Renal pelvis (tissue), 4 donors: ENCODE data around the gene MYO1B. TPM values are rescaled to one million over a fixed set of nuclear protein-coding genes. Genes with fewer than 3 reads are reported as not detected.

Experiments used
- DNase-seq: peaks from one replicate; pipeline ENCODE4 v3.0.0-alpha.2; 2013
- polyA plus RNA-seq, 3 donors: library from polyadenylated mRNA; unstranded; fragments of 120-200 nt; gene quantifications; one replicate each; pipeline ENCODE4 v1.2.1, GENCODE V29; 2013; ENCODE audit not compliant: insufficient read length in 3 of 3

MYO1B gene
- polyA plus RNA-seq, 3 donors, result 91.6 to 112 (median 104) TPM

DNA sequence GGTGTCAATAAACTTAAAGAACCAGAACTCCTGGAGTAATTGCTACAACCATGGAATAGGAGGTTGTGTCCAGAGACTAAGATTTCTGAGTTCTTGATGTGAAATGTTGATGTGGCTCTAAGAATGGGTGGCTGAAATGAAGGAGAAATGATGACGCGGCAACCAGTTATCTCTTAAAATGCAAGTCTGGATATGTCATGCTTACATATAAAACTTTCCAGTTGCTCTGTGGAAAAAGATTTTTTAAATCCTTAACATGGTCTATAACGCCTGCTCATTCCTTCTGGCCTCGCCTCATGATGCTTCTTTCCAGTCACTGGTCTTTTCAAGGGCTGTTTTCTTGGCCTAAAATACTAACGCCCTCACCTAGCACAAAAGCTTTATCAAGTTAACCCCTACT is 23.5 kb upstream of the MYO1B start:
- DNase-seq, result no peak

DNA sequence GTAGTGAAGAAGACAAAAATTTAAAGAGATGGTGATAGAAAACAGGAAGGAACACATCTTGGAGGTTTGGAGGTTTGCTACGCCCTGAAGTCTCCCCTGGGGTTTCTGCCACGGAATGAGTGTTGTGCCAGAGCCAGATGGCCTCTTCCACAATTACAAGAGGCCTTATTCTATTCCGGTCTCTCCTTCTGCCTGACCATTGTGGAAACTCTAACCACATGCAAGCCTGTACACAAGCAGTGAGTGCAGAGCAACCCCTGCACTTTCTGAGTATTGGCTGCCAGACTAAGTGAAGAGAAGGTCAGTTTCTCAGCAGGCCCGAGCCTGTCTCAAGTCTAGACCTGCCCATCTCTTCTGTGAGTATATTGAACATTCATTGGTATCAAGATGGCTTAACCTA is 22.7 kb upstream of the MYO1B start:
- no peak for DNase-seq

DNA sequence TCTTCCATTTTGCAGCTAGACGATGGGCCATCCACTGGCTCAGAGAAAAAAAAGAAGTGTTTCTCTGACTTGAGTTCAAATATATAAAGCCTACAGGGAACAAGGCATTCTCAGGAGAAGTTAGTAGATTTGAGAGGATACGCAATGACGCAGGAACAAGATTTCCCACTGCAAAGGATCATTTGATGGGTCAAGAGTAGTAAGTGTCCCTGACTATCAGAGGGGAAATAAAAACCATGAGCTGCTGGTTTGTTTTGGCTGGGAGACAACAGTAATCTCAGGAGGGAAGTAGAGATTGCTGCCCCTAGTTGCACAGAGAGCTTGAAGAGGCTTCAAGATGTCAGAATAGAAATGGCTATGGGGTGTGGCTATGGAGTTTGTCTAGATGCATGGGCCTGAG is 22.3 kb upstream of the MYO1B start:
- DNase-seq, result no peak

DNA sequence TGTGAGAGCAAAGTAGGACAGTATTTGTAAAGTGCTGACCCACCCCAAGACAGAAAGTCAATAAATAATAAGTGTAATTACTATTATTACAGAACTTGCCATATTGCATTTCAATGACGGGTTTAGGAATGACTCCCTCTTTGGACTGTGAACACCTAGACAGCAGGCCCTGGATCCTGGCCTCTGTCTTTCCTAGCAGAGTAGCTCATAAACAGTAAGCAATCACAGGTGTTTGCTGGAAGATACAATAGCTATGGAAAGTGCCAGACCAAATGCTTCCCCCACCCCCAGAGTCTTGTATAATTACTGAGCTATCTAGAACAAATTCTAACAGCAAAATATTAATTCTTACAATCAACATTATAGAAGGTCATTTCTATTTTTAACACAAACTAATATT is 20.1 kb upstream of the MYO1B start:
- no peak for DNase-seq

DNA sequence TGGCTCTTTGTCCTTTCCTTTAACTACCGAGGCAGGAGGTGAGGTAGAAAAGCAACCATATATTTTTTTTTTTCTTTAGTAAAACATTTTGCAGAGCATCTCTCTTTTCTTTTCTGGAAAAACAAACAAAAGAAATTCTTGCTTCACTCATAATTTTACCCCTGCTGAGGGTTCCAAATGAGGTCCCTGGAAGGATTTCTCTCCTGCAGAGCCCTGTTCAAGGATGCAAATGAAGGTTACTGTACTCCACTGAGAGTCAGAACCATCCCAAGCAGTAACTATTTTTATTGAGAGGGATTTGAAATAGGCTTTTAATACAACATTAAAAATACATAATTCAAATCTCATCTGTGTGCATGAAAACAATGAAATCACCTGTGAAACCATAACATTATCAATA is 19.5 kb upstream of the MYO1B start:
- DNase-seq, result no peak

DNA sequence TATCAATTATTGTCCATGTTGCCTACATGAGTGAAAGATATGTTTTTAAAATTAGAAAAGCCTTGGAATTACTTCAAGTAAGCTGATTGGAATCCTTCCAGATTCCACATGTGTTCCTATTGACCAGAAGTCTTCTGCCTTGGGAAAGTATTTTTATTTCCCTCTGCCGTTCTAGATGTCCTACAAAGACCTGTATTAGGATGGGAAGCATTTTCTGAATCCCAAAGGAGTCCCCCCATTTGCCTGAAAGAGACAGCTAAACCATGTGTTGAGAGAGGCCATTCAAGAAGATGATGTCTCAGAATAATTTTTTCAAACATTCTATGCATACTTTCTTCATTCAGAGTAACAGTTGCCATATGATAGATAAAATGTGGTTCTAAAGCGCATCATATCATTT is 19.0 kb upstream of the MYO1B start:
- no peak for DNase-seq

DNA sequence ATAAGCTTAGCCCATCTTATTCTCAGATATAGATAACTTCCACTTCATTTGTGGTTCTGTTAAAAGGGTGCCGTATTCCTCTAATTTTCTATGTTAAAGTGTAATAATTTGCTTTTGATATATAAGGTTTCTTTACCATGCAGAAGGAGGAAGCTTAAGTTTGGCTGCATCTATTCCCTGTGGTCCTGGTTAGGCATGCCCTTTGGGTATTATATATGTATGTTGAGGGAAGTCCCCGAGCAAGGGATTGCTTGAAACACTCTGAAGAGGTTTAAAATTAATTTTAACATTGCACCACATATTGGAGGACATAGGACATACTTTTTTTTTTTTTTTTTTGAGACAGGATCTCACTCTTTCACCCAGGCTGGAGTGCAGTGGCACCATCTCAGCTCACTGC is 16.9 kb upstream of the MYO1B start:
- DNase-seq, result no peak

DNA sequence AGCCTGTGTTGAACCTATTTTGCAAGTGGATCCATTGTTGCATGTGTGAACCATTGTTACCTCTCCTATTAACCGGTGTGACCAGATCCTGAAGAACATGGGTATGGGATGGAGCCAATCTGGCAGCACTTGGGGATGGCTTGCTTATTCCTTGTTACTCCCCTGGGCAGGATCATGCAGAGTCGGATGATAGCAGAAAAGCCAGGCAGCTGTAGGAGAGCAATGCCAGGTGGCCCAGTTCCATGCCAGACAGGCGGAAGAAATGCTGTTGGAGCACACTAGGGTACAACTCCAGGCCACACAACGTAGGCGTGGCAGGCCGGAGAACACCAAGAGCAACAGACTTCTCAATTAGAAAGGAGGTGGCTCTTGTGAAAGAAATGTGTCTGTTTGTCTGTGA is 16.3 kb upstream of the MYO1B start:
- no peak for DNase-seq

DNA sequence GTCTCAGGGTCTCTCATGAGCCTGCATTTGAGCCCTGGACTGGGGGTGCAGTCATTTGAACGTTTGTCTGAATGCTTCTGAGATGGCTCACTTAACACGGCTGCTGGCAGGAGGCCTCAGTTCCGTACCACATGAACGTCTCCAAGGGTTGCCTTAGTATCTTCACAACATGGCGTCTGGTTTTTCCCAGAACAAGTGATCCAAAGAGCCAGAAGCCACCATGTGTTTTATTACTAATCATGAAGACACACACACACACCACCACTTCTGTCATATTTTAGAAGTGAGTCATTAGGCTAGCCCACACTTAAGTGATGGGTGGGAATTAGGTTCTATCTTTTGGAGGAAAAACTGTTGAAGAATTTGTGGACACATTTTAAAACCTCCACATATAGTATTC is 15.0 kb upstream of the MYO1B start:
- DNase-seq, result no peak

DNA sequence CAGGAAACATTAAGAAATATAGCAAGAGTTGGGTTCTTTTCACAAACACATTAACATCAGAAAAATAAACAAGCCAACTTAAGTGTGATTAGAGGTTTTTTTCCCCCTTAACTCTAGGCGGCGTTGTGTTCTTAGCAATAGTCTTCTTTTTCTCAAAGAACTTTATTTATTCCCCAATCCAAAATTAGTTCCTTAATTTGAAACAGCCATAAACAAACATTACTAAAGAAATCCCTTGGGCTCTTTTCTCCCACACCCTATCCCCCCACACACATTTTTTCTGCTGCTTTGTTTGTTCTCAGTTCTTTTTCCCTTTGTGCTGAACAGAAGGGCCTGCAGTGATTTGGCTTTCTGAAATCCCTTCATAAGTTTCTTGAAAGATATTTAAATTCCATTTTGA is 13.2 kb upstream of the MYO1B start:
- DNase-seq, result peak; percentile 42

DNA sequence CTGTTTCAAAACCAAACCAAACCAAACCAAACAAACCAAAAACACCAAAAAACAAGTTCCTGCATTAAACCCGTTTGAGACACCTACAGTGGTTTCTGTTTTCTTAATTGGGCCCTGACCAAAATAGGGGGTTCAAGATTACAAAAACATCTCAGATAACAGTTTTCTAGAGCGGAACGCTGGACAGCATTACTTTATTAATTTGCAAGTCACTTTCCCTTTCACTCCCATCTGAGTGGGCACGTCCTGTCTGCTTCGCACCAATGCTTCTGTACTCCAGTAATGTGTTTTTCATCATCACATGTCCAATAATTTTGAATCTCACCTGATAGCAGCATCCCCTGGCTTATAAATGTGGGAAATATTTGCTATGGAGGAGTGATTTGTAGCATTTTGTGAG is 11.7 kb upstream of the MYO1B start:
- DNase-seq, result no peak

DNA sequence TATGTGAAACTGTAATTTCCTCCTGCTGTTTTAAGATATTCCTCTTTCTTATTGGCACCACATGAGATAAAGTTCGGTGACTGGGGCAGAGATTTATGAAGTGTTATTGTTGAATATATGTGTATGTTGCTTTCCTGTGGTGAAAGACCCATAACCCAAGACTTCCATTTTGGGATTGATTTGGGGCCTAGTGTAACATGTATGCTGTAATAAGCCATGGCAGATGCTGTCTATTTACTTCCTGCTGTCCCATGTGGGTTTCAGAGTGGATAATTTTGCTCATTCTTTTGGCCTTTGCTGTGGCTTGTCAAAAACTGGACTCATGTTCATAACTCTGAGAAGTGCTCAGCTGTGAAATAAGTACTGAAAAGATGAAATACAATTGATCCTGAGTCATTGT is 10.8 kb upstream of the MYO1B start:
- DNase-seq, result no peak

DNA sequence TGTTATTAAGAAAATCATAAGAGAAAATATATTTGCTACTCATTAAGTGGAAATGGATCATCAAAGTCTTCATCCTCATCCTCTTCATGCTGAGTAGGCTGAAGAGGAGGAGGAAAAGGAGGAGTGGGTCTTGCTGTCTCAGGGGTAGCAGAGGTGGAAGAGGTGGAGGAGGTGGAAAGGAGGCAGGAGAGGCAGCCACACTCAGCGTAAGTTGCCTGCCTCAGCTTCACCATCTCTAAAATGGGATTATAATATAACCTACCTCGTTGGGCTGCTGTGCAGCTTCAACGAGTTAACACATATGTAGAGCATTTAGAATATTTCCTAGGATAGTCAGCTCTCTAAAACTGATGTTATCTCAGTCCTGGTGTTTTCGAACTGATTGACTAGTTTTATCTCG is 4.3 kb upstream of the MYO1B start:
- no peak for DNase-seq

DNA sequence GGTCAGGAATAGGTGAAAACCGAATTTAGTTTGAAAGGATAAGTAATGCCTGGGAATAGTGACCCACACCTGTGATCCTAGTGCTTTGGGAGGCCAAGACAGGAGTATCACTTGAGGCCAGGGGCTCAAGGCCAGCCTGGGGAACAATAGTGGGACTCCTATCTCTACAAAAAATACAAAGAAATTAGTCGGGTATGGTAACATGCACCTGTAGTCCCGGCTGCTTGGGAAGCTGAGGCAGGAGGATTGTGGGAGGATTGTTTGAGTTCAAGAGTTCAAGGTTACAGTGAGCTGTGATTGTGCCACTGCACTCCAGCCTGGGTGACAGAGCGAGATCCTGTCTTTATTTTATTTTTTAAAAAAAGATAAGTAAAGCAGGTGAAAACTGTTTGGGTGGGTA is 3.8 kb upstream of the MYO1B start:
- no peak for DNase-seq

DNA sequence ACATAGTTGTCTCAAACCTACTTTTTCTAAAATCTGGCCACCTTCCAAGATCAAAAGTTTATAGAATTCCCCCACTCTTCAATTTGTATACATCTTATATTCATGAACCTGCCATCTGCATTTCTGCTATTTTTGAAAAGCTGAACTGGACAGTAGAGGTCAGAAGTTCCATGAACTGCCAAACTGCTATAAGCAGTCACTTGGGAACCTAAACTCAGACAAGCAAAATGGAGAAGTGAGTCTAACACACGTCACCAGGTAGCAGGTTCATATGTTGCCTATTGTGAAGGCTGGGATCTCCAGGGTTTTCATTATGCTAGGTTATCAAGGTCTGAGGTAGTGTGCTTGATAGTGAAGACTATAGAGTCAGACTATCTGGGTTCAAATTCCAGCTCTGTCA is 2.0 kb upstream of the MYO1B start:
- DNase-seq, result no peak

DNA sequence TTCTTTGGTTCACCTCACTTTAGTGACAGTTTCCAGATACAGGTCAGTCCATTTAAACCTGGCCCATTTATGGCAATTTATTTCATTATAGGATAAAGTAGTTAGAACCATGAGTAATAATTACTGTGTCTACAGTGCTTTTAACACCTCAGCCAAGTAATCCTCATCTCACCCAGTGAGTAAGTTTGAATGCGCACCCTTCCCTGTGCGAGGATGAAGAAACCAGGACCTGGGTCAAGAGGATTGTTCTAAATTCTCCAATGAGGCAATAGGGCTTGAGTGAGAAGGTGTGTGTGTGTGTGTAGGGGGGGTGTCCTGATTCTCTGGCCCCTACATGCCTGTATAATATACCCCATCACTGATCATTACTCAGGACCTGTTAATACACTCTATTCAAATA is 854 bp upstream of the MYO1B start:
- no peak for DNase-seq

DNA sequence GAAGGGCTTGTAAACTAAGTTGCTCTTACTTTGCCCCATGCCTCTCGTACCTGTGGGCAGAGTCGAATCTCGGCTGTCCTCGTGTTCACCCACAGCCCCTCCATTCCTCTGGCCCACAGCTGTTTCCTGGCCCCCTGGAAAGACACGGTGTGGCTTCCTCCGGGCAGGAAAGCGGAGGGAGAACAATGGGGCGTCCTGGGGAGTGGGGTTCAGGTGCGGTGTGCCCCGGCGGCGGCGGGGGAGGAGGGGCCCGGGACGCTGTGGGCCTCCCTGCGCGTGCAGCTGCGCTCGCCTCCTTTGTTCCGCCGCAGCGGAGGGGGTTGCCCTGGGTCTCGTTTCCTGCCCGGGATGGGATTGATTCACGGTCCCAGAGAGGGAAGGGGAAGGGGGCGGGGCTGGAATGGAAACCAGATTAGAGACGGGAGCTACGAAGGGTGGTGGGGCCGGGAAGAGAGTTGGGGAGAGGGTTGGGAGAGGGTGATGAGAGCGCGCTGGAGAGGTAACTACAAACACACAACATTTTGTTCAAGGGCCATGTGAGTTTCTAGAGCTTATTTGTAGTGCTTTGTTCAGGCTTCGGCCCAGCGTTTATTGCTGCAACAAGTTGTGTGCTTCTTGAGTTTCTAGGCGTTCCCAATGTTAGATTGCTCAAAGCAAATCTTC is 796 bp downstream of the MYO1B start:
- DNase-seq, result peak; percentile 86

DNA sequence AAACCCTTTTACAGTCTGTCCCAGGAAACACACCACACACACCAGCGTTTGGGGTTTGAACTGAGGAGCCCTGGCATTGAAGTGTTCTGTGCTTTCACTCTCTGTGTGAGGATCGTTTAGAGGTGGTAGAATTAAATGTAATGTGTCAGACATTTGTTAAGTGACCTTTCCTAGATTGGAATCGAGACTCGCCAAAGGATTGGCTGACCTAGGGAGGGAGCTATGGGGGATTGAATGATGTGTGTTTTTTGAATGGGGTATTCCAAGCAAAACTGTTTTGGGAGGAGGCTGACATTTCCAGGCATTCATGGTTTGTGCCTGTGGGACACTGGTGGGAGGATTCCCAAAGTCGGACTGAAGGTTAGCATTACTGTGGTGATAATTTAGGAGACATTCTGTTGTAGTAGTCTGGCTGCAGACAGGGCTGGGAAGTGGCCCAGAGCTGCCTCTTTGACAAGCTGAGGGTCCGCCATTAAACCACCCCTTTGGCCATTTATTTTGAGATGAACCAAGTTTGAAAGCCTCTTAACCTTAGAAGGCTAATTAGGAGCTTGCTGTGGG is 1.7 kb downstream of the MYO1B start:
- DNase-seq, result no peak

DNA sequence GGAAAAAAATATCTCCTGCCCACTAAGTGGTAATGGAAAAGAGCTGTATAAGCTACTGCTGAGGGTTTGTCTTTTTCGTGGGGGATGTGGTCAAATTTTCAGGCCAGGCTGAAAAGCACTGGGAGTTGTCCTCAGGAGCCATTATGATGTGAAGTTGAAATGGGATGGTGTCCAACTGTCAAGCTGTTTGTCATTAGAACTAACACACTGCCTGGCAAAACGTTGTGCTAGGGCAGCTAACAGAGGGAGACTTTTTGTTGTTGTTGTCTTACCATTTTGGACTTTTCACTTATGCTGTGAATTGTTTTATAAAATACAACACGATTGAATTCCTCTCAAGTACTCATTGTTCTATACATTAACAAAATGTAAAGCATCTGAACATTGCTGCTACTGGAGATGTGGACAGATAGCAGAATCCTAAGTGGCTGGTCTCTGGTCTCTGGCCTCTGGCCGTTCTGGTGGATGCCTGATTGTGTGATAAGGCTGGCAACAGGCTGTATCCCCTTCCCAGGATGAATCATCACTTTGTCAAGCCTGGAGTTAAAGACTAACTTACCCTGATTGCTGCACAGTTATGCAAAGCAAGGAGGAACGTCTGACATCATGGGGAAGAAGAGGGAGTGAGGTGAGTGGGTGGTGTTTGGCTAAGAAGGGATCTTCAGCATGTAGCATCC is 2.3 kb downstream of the MYO1B start:
- DNase-seq, result no peak

DNA sequence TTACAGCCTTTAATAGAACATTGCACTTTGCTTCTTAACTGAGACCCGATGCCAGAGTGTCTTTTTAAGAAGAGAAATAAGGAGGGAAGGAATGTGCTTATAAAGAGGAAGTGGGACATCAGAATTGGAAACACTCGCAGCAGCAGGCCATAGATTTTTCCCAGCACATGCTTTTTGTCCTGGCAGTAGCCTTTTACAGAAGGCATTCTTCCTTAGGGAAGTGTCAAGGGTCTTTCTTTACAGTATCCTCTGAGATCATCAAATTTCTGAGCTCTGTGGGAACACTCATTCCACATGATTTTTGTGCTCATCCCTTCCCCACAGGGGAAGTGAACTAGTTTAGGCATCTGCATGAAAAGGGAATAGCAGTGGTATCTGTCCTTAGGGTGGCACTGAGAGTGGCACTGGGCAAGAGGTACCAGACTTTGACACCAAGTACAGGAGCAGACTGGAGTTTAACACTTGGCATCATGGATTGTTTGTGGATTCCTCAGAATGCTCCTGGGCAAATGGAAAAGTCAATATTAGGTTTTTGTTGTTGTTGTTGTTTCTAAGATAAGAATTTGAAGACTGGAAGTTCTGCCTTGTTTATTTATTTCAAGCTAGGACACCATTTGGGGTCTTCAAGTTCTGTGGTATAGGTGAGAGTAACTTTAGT is 4.1 kb downstream of the MYO1B start:
- DNase-seq, result no peak

DNA sequence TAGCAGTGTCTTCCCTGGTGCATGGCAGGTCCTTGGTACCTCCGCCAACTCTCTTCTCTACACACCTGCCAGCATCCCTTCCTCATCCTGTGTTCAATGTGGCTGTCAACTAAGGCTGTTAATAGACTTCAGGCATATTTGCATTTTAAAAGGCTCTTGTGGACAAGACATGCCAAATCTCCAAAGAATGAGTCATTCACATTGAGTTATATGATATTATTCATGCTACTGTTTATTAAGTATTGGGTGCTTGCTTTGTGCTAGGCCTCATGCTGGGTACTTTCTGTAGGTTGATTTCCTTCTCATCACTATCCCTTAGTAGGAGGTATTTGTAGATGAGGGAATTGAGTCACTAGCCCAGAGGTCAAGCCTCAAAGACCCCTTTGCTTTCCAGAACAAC is 5.2 kb downstream of the MYO1B start:
- DNase-seq, result no peak

DNA sequence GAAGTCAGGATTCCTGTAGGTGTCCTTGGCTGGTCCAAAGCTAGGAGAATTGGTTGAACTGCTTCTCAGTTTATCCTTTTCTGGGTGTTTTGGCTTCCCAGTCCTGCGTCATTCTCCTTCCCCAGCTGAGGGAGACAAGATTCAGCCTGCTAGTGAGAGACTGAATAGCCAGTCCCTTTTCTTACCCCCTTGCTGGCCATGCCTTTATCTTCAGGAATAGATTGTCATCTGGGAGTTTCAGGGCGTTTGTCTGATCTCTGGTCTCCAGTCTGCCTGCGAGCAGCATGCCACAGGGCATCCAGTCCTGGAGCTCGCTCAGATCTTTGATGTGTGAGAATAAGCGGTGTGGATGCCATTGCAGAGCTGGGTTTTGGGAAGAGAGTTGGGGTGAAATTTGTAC is 5.8 kb downstream of the MYO1B start:
- DNase-seq, result no peak

DNA sequence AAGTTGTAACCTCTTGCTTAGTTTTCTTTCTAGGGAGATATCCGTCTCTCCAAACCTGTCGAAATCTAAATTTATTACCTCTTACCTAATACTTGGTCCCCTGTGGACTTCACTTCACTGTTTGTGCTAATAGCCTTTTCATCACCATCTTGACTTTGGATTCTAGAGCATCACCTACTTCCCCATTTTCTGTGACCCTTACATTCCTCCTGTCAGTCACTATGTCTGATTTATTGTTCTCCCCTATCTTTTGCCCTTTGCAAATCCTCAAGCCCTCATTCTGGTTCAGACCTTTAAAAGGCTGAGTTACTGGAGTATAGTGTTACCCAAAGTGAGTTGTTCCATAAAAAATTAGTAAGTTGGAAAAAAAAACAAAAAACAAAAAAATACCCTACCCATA is 7.5 kb downstream of the MYO1B start:
- DNase-seq, result no peak
